Measurements from ENCODE around the gene ATP1B2. TPM values are rescaled to one million over a fixed set of nuclear protein-coding genes. Genes with fewer than 3 reads are reported as not detected.

The ATP1B2 gene
- total and polyA plus RNA-seq, 2 of the 8 experiments (the other 6 are each of a cell fraction or from before 2014, with no cell fraction given), result 9.1 to 21.0 TPM

DNA sequence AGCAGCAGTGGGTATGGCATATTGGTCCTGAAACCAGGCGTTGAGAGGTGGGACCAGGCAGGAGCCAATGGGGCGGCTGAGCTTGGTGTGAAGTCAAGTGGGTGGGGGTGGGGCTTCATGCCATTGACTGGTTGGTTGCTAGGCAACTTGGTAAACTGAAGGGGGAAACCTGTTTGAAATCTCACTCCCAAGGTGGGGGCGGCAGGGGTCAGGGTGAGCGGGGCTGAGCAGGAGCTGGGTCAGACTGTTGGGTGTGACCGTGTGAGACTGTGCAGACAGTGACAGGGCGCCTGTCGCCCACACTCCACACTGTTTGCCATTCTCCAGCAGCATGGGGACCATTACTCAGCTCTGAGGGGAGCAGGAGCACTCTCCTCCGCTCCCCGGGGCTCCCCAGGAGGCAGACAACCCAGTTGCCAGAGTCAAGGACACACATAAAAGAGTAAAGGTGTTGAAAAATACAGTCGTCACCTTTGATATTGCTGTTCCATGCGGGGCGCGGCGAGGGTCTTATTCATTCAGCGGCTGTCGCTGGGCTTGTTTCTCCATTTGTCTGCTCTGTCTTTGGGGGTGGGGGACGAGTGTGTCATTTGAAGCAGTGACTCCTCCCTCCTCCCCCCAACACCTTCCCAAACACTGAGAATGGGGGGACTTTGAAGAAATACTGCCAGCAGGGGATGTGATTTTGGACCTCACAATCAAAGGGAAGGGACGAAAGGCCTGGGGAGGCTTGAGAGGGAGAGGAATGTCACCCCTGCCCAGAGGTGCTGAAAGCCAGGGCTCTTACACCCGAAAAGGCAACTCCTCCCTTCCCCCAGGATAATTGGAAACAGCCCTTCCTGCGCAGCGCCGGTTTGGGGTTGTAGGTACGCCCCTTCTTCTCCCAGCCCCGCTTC, 53.1 kb downstream of the ATP1B2 start (continued):
- no peak for TF ChIP-seq CTBP2 (IDR thresholded peaks at IDR 0.05; ENCODE audit: borderline replicate concordance, insufficient read depth, insufficient read length, low read length)
- TF ChIP-seq TAF1 (IDR thresholded peaks at IDR 0.05; ENCODE audit: low read depth, low read length), result 0 out of 2 replicates have a peak, but pooled peaks have one; percentile 28
- 0 out of 2 replicates have a peak, but pooled peaks have one; percentile 35 for TF ChIP-seq POLR2AphosphoS5 (IDR thresholded peaks at IDR 0.05; ENCODE audit: low read depth, low read length)
- TF ChIP-seq SP2 (IDR thresholded peaks at IDR 0.05; ENCODE audit: low read length), result no peak
- no peak for TF ChIP-seq TEAD4 (IDR thresholded peaks at IDR 0.05; ENCODE audit: low read depth, low read length)
- no peak for TF ChIP-seq KDM1A (IDR thresholded peaks at IDR 0.05; ENCODE audit: borderline replicate concordance, low read length)
- TF ChIP-seq EGR1 (IDR thresholded peaks at IDR 0.05; ENCODE audit: borderline replicate concordance, low read depth, low read length), result no peak
- no peak for TF ChIP-seq JUND (IDR thresholded peaks at IDR 0.05; ENCODE audit: low read length)
- TF ChIP-seq RFX5 (IDR thresholded peaks at IDR 0.05; ENCODE audit: borderline replicate concordance, low read depth, low read length), result peak; percentile 24; the same call in 1 of the 2 replicates
- peak in 1 of 2 experiments; percentile 29; a peak in 1 of 3 replicates for TF ChIP-seq POLR2A (IDR thresholded peaks at IDR 0.05; ENCODE audit: control extremely low read depth in 1 of 2, low read depth in 2 of 2, low read length in 2 of 2)
- TF ChIP-seq GTF2F1 (IDR thresholded peaks at IDR 0.05; ENCODE audit: borderline replicate concordance, low read depth, low read length), result no peak
- TF ChIP-seq POU5F1 (IDR thresholded peaks at IDR 0.05; ENCODE audit: low read depth, low read length), result no peak
- no peak for TF ChIP-seq GABPA (IDR thresholded peaks at IDR 0.05; ENCODE audit: borderline replicate concordance, insufficient read depth, low read length)
- no peak; the same call in 1 of the 2 replicates for TF ChIP-seq CREB1 (IDR thresholded peaks at IDR 0.05)
- no peak for TF ChIP-seq BCL11A (IDR thresholded peaks at IDR 0.05; ENCODE audit: low read depth in 2 of 2, low read length in 2 of 2)
- no peak for TF ChIP-seq CBX5 (IDR thresholded peaks at IDR 0.05; ENCODE audit: low read depth, low read length)
- TF ChIP-seq SAP30 (IDR thresholded peaks at IDR 0.05; ENCODE audit: insufficient read depth, insufficient replicate concordance, low read length), result peak; percentile 62
- no peak for TF ChIP-seq SUZ12 (IDR thresholded peaks at IDR 0.05; ENCODE audit: low read length)
- no peak for TF ChIP-seq SIRT6 (IDR thresholded peaks at IDR 0.05; ENCODE audit: low read length)

All from H1 (cell line).